Measurements from ENCODE around the gene TUBGCP6. TPM values are rescaled to one million over a fixed set of nuclear protein-coding genes. Genes with fewer than 3 reads are reported as not detected.
A peak's percentile ranks its signal among the peaks of the same experiment; 100 is the strongest.

The TUBGCP6 gene
- total RNA-seq, 1 experiment from 2014 or later, result 40.2 TPM

GRCh38 chr22:50200461-50201190 lies 44.2 kb downstream of the TUBGCP6 start, which contains the start of gene SELENOO:
SELENOO (plus strand) TSS chr22:50201011; CDS start chr22:50201037, 26 bp downstream.
- peaks cover 16% of the 10 kb centered on the region for H3K36me3 ChIP-seq
- H3K9me3 ChIP-seq (replicated peaks), result no peaks in the 10 kb centered on the region
- no peaks in the 10 kb centered on the region for H3K27me3 ChIP-seq
- H3K27ac ChIP-seq, result no peak within 1 kb of the TSS
- no peaks in the 10 kb centered on the region; the same call in 1 of the 2 replicates for H3K4me1 ChIP-seq
- DNase-seq, result peak; percentile 95 to 96
- peak within 1 kb of the TSS; percentile 68 for H3K4me3 ChIP-seq

GRCh38 chr22:50199829-50200460 lies 44.9 kb downstream of the TUBGCP6 start:
- Histone ChIP-seq H3K27me3 (no peaks in the 10 kb centered on the region), H3K4me3 (peak overlapping the region; percentile 68), H3K9me3 (replicated peaks) (no peaks in the 10 kb centered on the region), H3K4me1 (no peaks in the 10 kb centered on the region; the same call in 1 of the 2 replicates), H3K36me3 (peaks cover 17% of the 10 kb centered on the region), H3K27ac (no peak overlapping the region)
- DNase-seq, result peak in 1 of 2 experiments; percentile 49

GRCh38 chr22:50199251-50199721 lies 45.5 kb downstream of the TUBGCP6 start:
- no peak overlapping the region for H3K27ac ChIP-seq
- H3K9me3 ChIP-seq (replicated peaks), result no peaks in the 10 kb centered on the region
- H3K4me1 ChIP-seq, result no peaks in the 10 kb centered on the region; the same call in 1 of the 2 replicates
- no peak overlapping the region for H3K4me3 ChIP-seq
- no peaks in the 10 kb centered on the region for H3K27me3 ChIP-seq
- peaks cover 23% of the 10 kb centered on the region for H3K36me3 ChIP-seq
- DNase-seq, result no peak

- H3K4me1 ChIP-seq, result no peaks in the 10 kb centered on the region; the same call in 1 of the 2 replicates
- no peak for DNase-seq
- H3K4me3 ChIP-seq, result no peak overlapping the region
- H3K27me3 ChIP-seq, result no peaks in the 10 kb centered on the region
- peaks cover 24% of the 10 kb centered on the region for H3K36me3 ChIP-seq
- no peaks in the 10 kb centered on the region for H3K9me3 ChIP-seq (replicated peaks)
- H3K27ac ChIP-seq, result no peak overlapping the region
These were observed 46.2 kb downstream of the TUBGCP6 start for GRCh38 chr22:50198624-50199017.

- no peak overlapping the region for H3K27ac ChIP-seq
- H3K36me3 ChIP-seq, result peaks cover 20% of the 10 kb centered on the region
- H3K27me3 ChIP-seq, result no peaks in the 10 kb centered on the region
- no peaks in the 10 kb centered on the region for H3K9me3 ChIP-seq (replicated peaks)
- H3K4me3 ChIP-seq, result no peak overlapping the region
- H3K4me1 ChIP-seq, result no peaks in the 10 kb centered on the region; the same call in 1 of the 2 replicates
- no peak for DNase-seq
These were observed 46.8 kb downstream of the TUBGCP6 start for GRCh38 chr22:50197856-50198623.

GRCh38 chr22:50197000-50197800 lies 47.6 kb downstream of the TUBGCP6 start:
- no peak overlapping the region for H3K4me3 ChIP-seq
- DNase-seq, result no peak
- no peak overlapping the region for H3K27ac ChIP-seq
- no peaks in the 10 kb centered on the region for H3K9me3 ChIP-seq (replicated peaks)
- H3K36me3 ChIP-seq, result peaks cover 15% of the 10 kb centered on the region
- no peaks in the 10 kb centered on the region; the same call in 1 of the 2 replicates for H3K4me1 ChIP-seq
- no peaks in the 10 kb centered on the region for H3K27me3 ChIP-seq

GRCh38 chr22:50196256-50196655 lies 48.6 kb downstream of the TUBGCP6 start:
- no peak overlapping the region for H3K4me3 ChIP-seq
- peaks cover 15% of the 10 kb centered on the region for H3K36me3 ChIP-seq
- no peaks in the 10 kb centered on the region; the same call in 1 of the 2 replicates for H3K4me1 ChIP-seq
- H3K9me3 ChIP-seq (replicated peaks), result no peaks in the 10 kb centered on the region
- DNase-seq, result no peak
- H3K27me3 ChIP-seq, result no peaks in the 10 kb centered on the region
- no peak overlapping the region for H3K27ac ChIP-seq

GRCh38 chr22:50194037-50194805 lies 50.6 kb downstream of the TUBGCP6 start:
- Histone ChIP-seq H3K4me3 (no peak overlapping the region), H3K36me3 (peaks cover 15% of the 10 kb centered on the region), H3K27ac (no peak overlapping the region), H3K9me3 (replicated peaks) (no peaks in the 10 kb centered on the region), H3K27me3 (no peaks in the 10 kb centered on the region), H3K4me1 (no peaks in the 10 kb centered on the region; the same call in 1 of the 2 replicates)
- no peak for DNase-seq

- DNase-seq, result no peak
- no peaks in the 10 kb centered on the region for H3K27me3 ChIP-seq
- H3K36me3 ChIP-seq, result peaks cover 17% of the 10 kb centered on the region
These were observed 51.2 kb downstream of the TUBGCP6 start for GRCh38 chr22:50193621-50194020.

GRCh38 chr22:50192436-50193204 lies 52.2 kb downstream of the TUBGCP6 start:
- Histone ChIP-seq H3K27me3 (no peaks in the 10 kb centered on the region), H3K9me3 (replicated peaks) (no peaks in the 10 kb centered on the region), H3K4me1 (no peaks in the 10 kb centered on the region; the same call in 1 of the 2 replicates), H3K27ac (no peak overlapping the region), H3K36me3 (peaks cover 19% of the 10 kb centered on the region), H3K4me3 (no peak overlapping the region)
- no peak for DNase-seq

More at GRCh38 chr22:50193621-50194020, 51.2 kb downstream of the TUBGCP6 start:
- Histone ChIP-seq H3K4me3 (no peak overlapping the region), H3K4me1 (no peaks in the 10 kb centered on the region; the same call in 1 of the 2 replicates), H3K27ac (no peak overlapping the region), H3K9me3 (replicated peaks) (no peaks in the 10 kb centered on the region)

GRCh38 chr22:50190941-50191741 lies 53.7 kb downstream of the TUBGCP6 start:
- Histone ChIP-seq H3K4me3 (no peak overlapping the region), H3K36me3 (peaks cover 15% of the 10 kb centered on the region), H3K9me3 (replicated peaks) (no peaks in the 10 kb centered on the region), H3K27me3 (no peaks in the 10 kb centered on the region), H3K4me1 (peaks cover 3% of the 10 kb centered on the region; the same call in 1 of the 2 replicates), H3K27ac (no peak overlapping the region)
- DNase-seq, result no peak

Measured in SJCRH30 (cell line).